ENCODE measurements around the gene KRTAP5-10.
A peak's percentile ranks its signal among the peaks of the same experiment; 100 is the strongest.

Gene KRTAP5-10

GRCh38 chr11:71542879-71543777, 22.2 kb upstream of the KRTAP5-10 start:
- CTCF ChIA-PET = interaction anchor here (1.1 to 1.4 kb wide), 2 partner anchors 21 to 37 kb away, joined by 3 read pairs; no protein-coding TSS in a partner anchor
- no peaks in the 10 kb centered on the region for H3K27me3 ChIP-seq (replicated peaks in 2 of 5; ENCODE audit: control insufficient read depth in 4 of 5, insufficient read depth in 5 of 5, low read length in 4 of 5)

GRCh38 chr11:71543866-71544265, 21.5 kb upstream of the KRTAP5-10 start:
- ChIA-PET CTCF (interaction anchor here (1.1 kb wide), 1 partner anchor 20 kb away, joined by 3 read pairs; no protein-coding TSS in a partner anchor), POLR2A (no interaction called here)
- DNase-seq = peak; percentile 36 to 87 (median 79)
- Histone ChIP-seq H3K4me3 (ENCODE audit: control insufficient read depth in 1 of 7, extremely low read depth in 1 of 7, insufficient read depth in 4 of 7, low read depth in 2 of 7, low read length in 6 of 7) (peak overlapping the region in 2 of 7 experiments; percentile 4 to 16), H3K9me3 (ENCODE audit: control extremely low read depth in 1 of 5, control insufficient read depth in 4 of 5, insufficient read depth in 2 of 5, low read depth in 1 of 5, low read length in 4 of 5) (peaks cover 0 to 7% (median 0%) of the 10 kb centered on the region in 5 experiments), H3K36me3 (ENCODE audit: control insufficient read depth in 4 of 4, insufficient read depth in 4 of 4, low read length in 3 of 4) (no peaks in the 10 kb centered on the region), H3K27ac (ENCODE audit: insufficient read depth in 1 of 2, low read depth in 1 of 2, low read length in 2 of 2, poor library complexity in 1 of 2, severe bottlenecking in 2 of 2) (no peak overlapping the region), H3K27me3 (replicated peaks in 2 of 5; ENCODE audit: control insufficient read depth in 4 of 5, insufficient read depth in 5 of 5, low read length in 4 of 5) (no peaks in the 10 kb centered on the region), H3K4me1 (ENCODE audit: control extremely low read depth in 1 of 4, control insufficient read depth in 4 of 4, insufficient read depth in 4 of 4, low read length in 3 of 4) (peaks cover 2 to 46% (median 17%) of the 10 kb centered on the region in 4 experiments)
- 6% methylated on average over 8 of the region's 8 CpGs for WGBS (ENCODE audit: insufficient coverage)

More at GRCh38 chr11:71542879-71543777, 22.2 kb upstream of the KRTAP5-10 start:
- 91% methylated on average over 15 of the region's 15 CpGs for WGBS (ENCODE audit: insufficient coverage)
- Histone ChIP-seq H3K27ac (ENCODE audit: insufficient read depth in 1 of 2, low read depth in 1 of 2, low read length in 2 of 2, poor library complexity in 1 of 2, severe bottlenecking in 2 of 2) (no peak overlapping the region), H3K9me3 (ENCODE audit: control extremely low read depth in 1 of 5, control insufficient read depth in 4 of 5, insufficient read depth in 2 of 5, low read depth in 1 of 5, low read length in 4 of 5) (peaks cover 0 to 7% (median 0%) of the 10 kb centered on the region in 5 experiments), H3K4me1 (ENCODE audit: control extremely low read depth in 1 of 4, control insufficient read depth in 4 of 4, insufficient read depth in 4 of 4, low read length in 3 of 4) (peaks cover 2 to 44% (median 17%) of the 10 kb centered on the region in 4 experiments), H3K36me3 (ENCODE audit: control insufficient read depth in 4 of 4, insufficient read depth in 4 of 4, low read length in 3 of 4) (no peaks in the 10 kb centered on the region), H3K4me3 (ENCODE audit: control insufficient read depth in 1 of 7, extremely low read depth in 1 of 7, insufficient read depth in 4 of 7, low read depth in 2 of 7, low read length in 6 of 7) (no peak overlapping the region)
- peak in 2 of 3 donors; percentile 11 to 22 for DNase-seq
- POLR2A ChIA-PET = no interaction called here

- no peak for DNase-seq
- H3K27ac ChIP-seq (ENCODE audit: insufficient read depth in 1 of 2, low read depth in 1 of 2, low read length in 2 of 2, poor library complexity in 1 of 2, severe bottlenecking in 2 of 2) = no peak overlapping the region
- no peaks in the 10 kb centered on the region for H3K27me3 ChIP-seq (replicated peaks in 2 of 5; ENCODE audit: control insufficient read depth in 4 of 5, insufficient read depth in 5 of 5, low read length in 4 of 5)
- H3K36me3 ChIP-seq (ENCODE audit: control insufficient read depth in 4 of 4, insufficient read depth in 4 of 4, low read length in 3 of 4) = no peaks in the 10 kb centered on the region
- WGBS (ENCODE audit: insufficient coverage) = 100% methylated on average over 2 of the region's 6 CpGs
- POLR2A ChIA-PET = no interaction called here
- H3K4me1 ChIP-seq (ENCODE audit: control extremely low read depth in 1 of 4, control insufficient read depth in 4 of 4, insufficient read depth in 4 of 4, low read length in 3 of 4) = peaks cover 2 to 46% (median 17%) of the 10 kb centered on the region in 4 experiments
- CTCF ChIA-PET = no interaction called here
- no peak overlapping the region for H3K4me3 ChIP-seq (ENCODE audit: control insufficient read depth in 1 of 7, extremely low read depth in 1 of 7, insufficient read depth in 4 of 7, low read depth in 2 of 7, low read length in 6 of 7)
- peaks cover 0 to 7% (median 0%) of the 10 kb centered on the region in 5 experiments for H3K9me3 ChIP-seq (ENCODE audit: control extremely low read depth in 1 of 5, control insufficient read depth in 4 of 5, insufficient read depth in 2 of 5, low read depth in 1 of 5, low read length in 4 of 5)
Observed at GRCh38 chr11:71544525-71545214, 20.7 kb upstream of the KRTAP5-10 start.

GRCh38 chr11:71545405-71545966, 19.9 kb upstream of the KRTAP5-10 start:
- Histone ChIP-seq H3K36me3 (ENCODE audit: control insufficient read depth in 4 of 4, insufficient read depth in 4 of 4, low read length in 3 of 4) (no peaks in the 10 kb centered on the region), H3K4me3 (ENCODE audit: control insufficient read depth in 1 of 7, extremely low read depth in 1 of 7, insufficient read depth in 4 of 7, low read depth in 2 of 7, low read length in 6 of 7) (no peak overlapping the region), H3K27ac (ENCODE audit: insufficient read depth in 1 of 2, low read depth in 1 of 2, low read length in 2 of 2, poor library complexity in 1 of 2, severe bottlenecking in 2 of 2) (no peak overlapping the region), H3K27me3 (replicated peaks in 2 of 5; ENCODE audit: control insufficient read depth in 4 of 5, insufficient read depth in 5 of 5, low read length in 4 of 5) (no peaks in the 10 kb centered on the region), H3K4me1 (ENCODE audit: control extremely low read depth in 1 of 4, control insufficient read depth in 4 of 4, insufficient read depth in 4 of 4, low read length in 3 of 4) (peaks cover 2 to 46% (median 17%) of the 10 kb centered on the region in 4 experiments), H3K9me3 (ENCODE audit: control extremely low read depth in 1 of 5, control insufficient read depth in 4 of 5, insufficient read depth in 2 of 5, low read depth in 1 of 5, low read length in 4 of 5) (peaks cover 0 to 6% (median 0%) of the 10 kb centered on the region in 5 experiments)
- 96% methylated on average over 6 of the region's 12 CpGs for WGBS (ENCODE audit: insufficient coverage)
- POLR2A ChIA-PET = no interaction called here
- CTCF ChIA-PET = no interaction called here
- no peak for DNase-seq

- H3K36me3 ChIP-seq (ENCODE audit: control insufficient read depth in 4 of 4, insufficient read depth in 4 of 4, low read length in 3 of 4) = no peaks in the 10 kb centered on the region
- POLR2A ChIA-PET = no interaction called here
- 75% methylated on average over 1 of the region's 5 CpGs for WGBS (ENCODE audit: insufficient coverage)
- no peaks in the 10 kb centered on the region for H3K9me3 ChIP-seq (ENCODE audit: control extremely low read depth in 1 of 5, control insufficient read depth in 4 of 5, insufficient read depth in 2 of 5, low read depth in 1 of 5, low read length in 4 of 5)
- peaks cover 2 to 43% (median 17%) of the 10 kb centered on the region in 4 experiments for H3K4me1 ChIP-seq (ENCODE audit: control extremely low read depth in 1 of 4, control insufficient read depth in 4 of 4, insufficient read depth in 4 of 4, low read length in 3 of 4)
- no peaks in the 10 kb centered on the region for H3K27me3 ChIP-seq (replicated peaks in 2 of 5; ENCODE audit: control insufficient read depth in 4 of 5, insufficient read depth in 5 of 5, low read length in 4 of 5)
- H3K27ac ChIP-seq (ENCODE audit: insufficient read depth in 1 of 2, low read depth in 1 of 2, low read length in 2 of 2, poor library complexity in 1 of 2, severe bottlenecking in 2 of 2) = no peak within 1 kb of the TSS
- no peak within 1 kb of the TSS for H3K4me3 ChIP-seq (ENCODE audit: control insufficient read depth in 1 of 7, extremely low read depth in 1 of 7, insufficient read depth in 4 of 7, low read depth in 2 of 7, low read length in 6 of 7)
- CTCF ChIA-PET = interaction anchor here (1.0 kb wide), 1 partner anchor 100 kb away, joined by 3 read pairs; no protein-coding TSS in a partner anchor
- DNase-seq = no peak
Observed at GRCh38 chr11:71548120-71548519, 17.2 kb upstream of the KRTAP5-10 start, which contains the start of gene KRTAP5-9. TSS of gene KRTAP5-9 (plus strand) at chr11:71548420. CDS start at chr11:71548658, 238 bp downstream.

- DNase-seq = no peak
- Histone ChIP-seq H3K27me3 (replicated peaks in 2 of 5; ENCODE audit: control insufficient read depth in 4 of 5, insufficient read depth in 5 of 5, low read length in 4 of 5) (no peaks in the 10 kb centered on the region), H3K9me3 (ENCODE audit: control extremely low read depth in 1 of 5, control insufficient read depth in 4 of 5, insufficient read depth in 2 of 5, low read depth in 1 of 5, low read length in 4 of 5) (no peaks in the 10 kb centered on the region), H3K36me3 (ENCODE audit: control insufficient read depth in 4 of 4, insufficient read depth in 4 of 4, low read length in 3 of 4) (no peaks in the 10 kb centered on the region), H3K27ac (ENCODE audit: insufficient read depth in 1 of 2, low read depth in 1 of 2, low read length in 2 of 2, poor library complexity in 1 of 2, severe bottlenecking in 2 of 2) (no peak overlapping the region), H3K4me1 (ENCODE audit: control extremely low read depth in 1 of 4, control insufficient read depth in 4 of 4, insufficient read depth in 4 of 4, low read length in 3 of 4) (peaks cover 2 to 37% (median 10%) of the 10 kb centered on the region in 4 experiments), H3K4me3 (ENCODE audit: control insufficient read depth in 1 of 7, extremely low read depth in 1 of 7, insufficient read depth in 4 of 7, low read depth in 2 of 7, low read length in 6 of 7) (no peak overlapping the region)
- CTCF ChIA-PET = interaction anchor here (1.0 to 2.0 kb wide), 2 partner anchors 31 to 99 kb away, joined by 3 to 4 read pairs; no protein-coding TSS in a partner anchor
- 64% methylated on average over 5 of the region's 5 CpGs for WGBS (ENCODE audit: insufficient coverage)
- POLR2A ChIA-PET = no interaction called here
Observed at GRCh38 chr11:71548716-71549151, 16.6 kb upstream of the KRTAP5-10 start.
